HG02943 (cell line): ENCODE results near the gene HSD11B2.

Experiments used
- ATAC-seq: cut with Tn5 transposase; IDR thresholded peaks from one replicate; pipeline ENCODE4 v1.9.1; 2021; ENCODE audit warnings: mild to moderate bottlenecking, low read depth, moderate library complexity; ENCODE audit not compliant: unreplicated experiment

Gene HSD11B2

DNA sequence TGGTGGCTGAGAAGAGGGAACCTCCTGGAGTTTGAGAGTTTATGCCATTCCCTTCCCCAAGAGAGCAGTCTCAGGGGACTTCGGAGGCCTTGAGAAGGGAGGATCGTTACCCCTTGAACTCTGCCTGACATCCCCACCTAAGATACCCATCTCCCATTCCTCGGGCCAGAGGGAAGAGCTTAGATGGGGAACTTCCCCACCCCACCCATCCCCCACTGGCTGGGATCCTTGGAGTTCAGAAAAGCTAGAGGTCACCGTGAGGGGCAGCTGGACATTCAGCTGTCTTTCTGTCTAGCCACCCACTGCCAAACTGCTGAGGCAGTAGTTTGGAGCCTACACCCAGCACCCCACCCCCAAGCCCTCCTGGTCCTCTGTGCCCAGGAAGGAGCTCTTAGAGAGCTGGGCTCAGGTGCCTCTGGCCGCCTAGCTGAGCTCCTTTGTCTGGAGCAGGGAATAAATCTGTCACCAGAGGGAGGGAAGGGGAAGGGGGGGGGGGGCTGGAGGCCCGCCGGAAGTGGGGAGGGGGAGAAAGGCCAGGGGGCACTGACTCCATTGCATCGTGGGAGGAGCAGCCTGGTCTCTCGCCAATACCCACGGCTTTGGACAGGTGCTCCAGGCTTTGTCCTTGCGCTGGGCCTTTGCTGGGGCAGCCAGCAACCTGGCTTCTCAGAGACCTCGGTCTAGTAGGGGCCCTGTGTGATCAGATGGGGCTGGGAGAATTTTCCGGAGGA is 1.0 kb downstream of the HSD11B2 start:
- no peak for ATAC-seq

DNA sequence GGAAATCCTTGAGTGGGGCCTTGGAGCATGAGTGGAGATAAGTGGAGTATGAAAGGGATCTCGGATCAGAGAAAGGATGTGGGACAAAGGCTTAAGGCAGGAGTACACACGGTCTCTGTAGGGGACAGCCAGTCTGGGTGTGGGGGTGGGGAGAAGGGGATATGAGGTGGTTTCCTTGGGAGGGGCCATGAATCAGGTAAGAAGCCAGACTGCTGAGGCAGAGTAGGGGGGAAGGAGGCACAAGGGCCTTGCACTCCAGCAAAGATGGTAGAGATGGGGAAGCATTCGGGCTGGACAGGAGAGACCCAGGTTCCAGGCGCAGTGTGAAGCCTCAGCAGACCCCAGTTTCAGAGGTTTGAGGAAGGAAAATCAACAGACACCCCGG is 1.6 kb downstream of the HSD11B2 start:
- no peak for ATAC-seq

- no peak for ATAC-seq
These were observed 2.3 kb downstream of the HSD11B2 start for GRCh38 chr16:67433131-67433719.

- ATAC-seq: no peak
These were observed 4.8 kb downstream of the HSD11B2 start for GRCh38 chr16:67435758-67436164.

- ATAC-seq: no peak
These were observed 5.8 kb downstream of the HSD11B2 start for GRCh38 chr16:67436640-67437193.

DNA sequence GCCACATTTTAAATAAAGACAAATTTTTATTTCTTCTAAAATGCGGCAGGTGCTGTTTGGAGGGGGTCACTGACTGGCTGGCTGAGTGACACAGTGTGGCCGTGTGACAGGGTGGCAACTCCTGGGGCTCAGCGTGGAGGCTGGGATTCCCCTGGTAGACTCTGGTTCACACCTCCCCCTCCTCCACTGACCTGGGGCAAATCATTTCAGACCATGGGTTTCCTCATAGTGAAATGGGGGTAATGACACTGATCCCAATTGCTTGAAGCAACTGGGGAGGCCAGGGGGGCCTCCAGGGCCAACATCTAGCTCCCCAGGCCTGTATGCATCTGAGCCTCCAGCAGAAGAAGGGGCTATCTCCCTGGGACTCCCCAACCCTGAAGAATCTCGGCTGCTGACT is 6.6 kb downstream of the HSD11B2 start:
- no peak for ATAC-seq

DNA sequence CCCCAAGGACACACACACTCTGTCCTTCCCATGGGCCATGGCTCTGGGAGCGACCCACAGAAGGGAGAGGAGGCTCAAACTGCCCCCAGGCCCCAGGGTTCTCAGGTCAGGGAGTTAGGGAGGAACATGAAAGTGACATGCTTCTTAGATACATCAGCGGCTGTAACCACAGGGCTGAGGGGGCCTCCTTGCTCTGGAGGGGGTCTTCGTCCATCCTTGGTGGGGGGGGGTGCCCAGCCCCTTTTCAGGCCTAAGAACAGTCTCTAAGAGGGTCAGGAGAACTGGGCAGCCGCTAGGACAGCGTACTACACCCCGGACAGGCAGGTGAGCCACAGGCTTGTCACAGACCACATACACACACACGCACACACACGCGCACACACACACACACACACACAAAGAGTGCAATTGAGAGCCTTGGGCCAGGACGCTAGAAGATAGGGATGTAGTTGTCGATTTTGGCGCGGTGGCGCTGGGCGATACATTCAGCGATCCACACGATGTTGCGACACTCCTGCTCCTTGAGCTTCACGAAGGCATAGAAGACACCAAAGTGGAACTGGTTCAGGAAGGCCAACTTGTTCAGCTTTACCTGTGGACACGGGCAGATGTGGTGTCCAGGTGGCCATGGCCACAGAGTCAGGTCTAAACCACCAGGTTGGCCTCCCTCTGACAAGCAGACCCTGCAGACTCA is 7.3 kb downstream of the HSD11B2 start:
- no peak for ATAC-seq

- ATAC-seq: no peak
These were observed 8.0 kb downstream of the HSD11B2 start for GRCh38 chr16:67438824-67439393.

DNA sequence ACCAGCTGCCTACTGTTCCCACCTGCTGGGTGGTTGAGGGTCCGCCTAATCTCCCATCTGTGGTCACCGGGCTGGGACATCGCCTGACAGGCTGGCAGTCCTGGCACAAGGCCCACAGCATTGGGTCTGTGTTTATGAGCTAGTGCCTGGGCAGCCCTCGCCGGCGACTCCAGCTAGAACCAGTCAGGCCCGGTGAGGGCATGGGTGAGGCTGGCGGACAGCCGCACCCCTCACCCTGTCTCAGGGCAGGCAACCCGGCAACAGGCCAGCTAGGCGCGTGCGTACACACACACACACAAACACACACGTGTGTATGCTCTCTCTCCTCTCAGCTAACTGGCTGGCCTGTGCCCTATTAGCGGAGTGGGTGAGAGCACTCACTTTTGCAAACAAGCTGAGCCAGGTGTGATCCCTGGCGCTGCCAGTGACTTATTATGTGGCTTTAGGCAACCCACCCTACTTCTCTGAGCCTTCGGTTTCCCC is 10.4 kb downstream of the HSD11B2 start:
- ATAC-seq: no peak

DNA sequence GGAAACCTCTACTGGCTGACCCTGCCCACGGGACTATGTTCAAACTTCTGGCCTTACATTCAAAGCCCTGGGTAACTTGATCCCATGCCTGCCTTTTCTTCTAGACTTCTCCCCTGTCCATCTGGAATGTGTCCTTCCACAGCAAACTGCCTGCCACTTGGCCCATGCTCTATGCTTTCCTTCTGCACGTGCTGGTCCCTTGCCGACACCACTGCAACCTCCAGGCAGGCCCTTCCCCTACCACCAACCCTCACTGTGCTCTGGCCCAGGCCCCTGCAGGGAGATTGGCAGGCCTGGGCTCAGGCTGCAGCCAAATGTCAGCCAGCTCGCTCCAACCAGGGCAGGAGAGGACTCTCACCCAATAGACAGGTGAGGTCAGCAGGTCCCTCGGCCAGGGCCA is 11.0 kb downstream of the HSD11B2 start:
- ATAC-seq: no peak

GRCh38 chr16:67442581-67443255 is 11.8 kb downstream of the HSD11B2 start:
- no peak for ATAC-seq

DNA sequence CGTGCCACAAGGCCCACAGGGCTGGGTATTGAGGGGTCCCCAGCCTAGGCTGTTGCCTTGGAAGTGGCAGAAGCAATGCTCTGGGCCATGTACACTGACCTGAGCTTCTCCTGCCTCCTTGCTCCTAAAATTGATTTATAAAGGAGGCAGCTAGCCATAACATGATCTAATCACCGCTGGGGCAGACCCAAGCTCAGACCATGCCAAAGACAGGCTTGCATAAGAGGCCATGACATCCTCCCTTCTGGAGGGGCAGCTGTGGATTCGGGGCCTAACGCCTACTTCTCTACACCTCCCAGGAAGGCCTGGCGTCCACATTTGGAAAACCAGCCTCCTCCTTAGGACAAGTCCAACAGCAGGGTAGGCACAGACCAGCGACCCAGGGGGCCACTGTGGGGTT is 12.3 kb downstream of the HSD11B2 start:
- no peak for ATAC-seq

DNA sequence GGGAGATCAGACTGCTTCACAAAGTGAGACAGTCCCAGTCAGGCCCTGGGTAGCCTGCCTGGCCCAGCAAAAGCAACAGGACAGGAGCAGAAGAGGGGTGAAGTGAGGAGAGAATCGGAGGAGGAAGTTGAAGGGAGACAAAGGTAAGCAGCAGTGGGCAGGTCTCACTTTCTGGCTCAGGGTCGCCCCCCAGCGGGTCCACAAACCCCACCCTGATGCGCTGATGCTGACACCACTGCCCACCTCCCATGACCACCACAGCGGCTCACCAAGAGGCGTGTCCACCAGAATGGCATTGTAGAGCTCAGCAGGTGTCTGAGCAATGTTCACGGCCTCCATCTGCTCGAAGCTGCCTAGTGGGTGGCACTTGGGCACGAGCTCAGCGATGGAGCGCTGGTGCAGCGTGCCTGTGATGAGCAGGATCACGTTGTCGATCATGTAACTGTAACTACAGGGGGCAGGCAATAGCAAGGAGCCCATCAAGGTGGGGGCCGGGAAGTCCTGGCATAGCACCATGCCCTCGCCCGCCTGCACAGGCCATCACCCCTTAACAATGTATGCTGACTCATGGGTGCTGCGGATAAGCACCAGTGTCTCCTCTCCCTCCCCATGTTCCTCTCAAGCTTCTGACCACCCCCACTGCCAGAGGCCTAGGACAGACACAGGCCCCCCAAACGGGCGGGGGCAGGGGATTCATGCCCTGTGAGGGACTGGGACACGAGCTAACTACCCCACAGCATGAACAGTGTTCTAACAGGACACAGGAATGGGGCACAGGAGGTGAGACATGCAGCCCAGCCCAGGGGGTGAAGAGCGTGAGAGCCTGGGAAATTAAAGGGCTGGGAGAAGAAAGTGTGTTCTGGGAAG is 13.6 kb downstream of the HSD11B2 start:
- no peak for ATAC-seq

- ATAC-seq: no peak
These were observed 14.2 kb downstream of the HSD11B2 start for GRCh38 chr16:67445126-67445426.

DNA sequence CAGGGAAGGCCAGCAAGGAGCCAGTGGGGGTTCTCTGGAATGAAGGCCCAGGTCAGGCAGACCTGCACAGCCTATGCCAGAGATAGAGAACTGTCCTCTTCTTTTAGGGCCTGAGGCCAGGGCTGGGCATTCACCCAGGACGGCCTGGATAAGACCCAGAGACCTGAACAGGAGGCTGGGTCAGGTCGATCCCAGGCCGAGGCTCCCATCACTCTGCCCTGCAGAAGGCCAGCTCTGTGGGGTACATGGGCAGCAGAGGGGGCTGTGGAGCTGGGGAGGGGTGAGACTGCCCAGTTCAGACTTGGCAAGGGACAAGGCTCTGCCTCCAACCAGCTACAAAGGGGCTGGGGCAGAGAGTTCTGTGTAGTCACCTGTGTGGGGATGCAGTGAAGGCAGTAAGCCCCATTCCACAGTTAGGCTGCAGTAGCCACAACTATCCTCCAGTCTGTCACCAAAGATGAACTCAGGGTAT is 14.6 kb downstream of the HSD11B2 start:
- no peak for ATAC-seq

- no peak for ATAC-seq
These were observed 15.3 kb downstream of the HSD11B2 start for GRCh38 chr16:67445913-67446907.

GRCh38 chr16:67446968-67447507 is 16.1 kb downstream of the HSD11B2 start:
- no peak for ATAC-seq

DNA sequence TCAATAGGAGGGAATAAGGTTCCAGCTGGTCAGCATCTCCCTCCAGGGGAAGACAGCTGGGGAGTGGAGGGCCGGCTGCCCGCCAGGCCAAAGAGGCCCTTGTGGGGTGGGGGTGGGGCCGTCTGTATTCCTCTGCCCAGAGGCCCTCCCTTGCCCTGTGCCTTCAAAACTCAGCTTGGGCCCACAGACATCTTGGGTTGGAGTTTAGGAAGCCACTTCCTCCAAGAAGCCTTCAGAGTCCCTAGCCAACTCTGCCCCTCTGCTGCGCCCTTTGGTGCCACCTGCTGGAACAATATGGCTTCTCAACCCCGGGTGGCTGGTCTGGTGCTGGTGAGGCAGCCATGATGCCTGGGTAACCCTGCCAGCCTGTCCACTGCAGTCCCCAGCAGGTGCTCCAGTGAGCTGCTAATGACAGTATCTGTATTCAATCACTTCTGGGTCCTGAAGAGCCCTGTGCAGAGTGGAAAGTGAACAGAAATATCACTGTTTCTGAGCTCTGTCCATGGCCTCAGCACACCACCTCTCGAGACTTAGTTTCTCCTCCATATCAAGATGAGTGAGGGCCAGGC is 16.7 kb downstream of the HSD11B2 start:
- no peak for ATAC-seq
